Measurements from ENCODE around the gene DNM1. TPM values are rescaled to one million over a fixed set of nuclear protein-coding genes. Genes with fewer than 3 reads are reported as not detected.

The DNM1 gene
- total and polyA plus RNA-seq, 2 of the 8 experiments (the other 6 are each of a cell fraction or from before 2014, with no cell fraction given): 34.3 to 62.7 TPM

- TF ChIP-seq, protein P1, sequence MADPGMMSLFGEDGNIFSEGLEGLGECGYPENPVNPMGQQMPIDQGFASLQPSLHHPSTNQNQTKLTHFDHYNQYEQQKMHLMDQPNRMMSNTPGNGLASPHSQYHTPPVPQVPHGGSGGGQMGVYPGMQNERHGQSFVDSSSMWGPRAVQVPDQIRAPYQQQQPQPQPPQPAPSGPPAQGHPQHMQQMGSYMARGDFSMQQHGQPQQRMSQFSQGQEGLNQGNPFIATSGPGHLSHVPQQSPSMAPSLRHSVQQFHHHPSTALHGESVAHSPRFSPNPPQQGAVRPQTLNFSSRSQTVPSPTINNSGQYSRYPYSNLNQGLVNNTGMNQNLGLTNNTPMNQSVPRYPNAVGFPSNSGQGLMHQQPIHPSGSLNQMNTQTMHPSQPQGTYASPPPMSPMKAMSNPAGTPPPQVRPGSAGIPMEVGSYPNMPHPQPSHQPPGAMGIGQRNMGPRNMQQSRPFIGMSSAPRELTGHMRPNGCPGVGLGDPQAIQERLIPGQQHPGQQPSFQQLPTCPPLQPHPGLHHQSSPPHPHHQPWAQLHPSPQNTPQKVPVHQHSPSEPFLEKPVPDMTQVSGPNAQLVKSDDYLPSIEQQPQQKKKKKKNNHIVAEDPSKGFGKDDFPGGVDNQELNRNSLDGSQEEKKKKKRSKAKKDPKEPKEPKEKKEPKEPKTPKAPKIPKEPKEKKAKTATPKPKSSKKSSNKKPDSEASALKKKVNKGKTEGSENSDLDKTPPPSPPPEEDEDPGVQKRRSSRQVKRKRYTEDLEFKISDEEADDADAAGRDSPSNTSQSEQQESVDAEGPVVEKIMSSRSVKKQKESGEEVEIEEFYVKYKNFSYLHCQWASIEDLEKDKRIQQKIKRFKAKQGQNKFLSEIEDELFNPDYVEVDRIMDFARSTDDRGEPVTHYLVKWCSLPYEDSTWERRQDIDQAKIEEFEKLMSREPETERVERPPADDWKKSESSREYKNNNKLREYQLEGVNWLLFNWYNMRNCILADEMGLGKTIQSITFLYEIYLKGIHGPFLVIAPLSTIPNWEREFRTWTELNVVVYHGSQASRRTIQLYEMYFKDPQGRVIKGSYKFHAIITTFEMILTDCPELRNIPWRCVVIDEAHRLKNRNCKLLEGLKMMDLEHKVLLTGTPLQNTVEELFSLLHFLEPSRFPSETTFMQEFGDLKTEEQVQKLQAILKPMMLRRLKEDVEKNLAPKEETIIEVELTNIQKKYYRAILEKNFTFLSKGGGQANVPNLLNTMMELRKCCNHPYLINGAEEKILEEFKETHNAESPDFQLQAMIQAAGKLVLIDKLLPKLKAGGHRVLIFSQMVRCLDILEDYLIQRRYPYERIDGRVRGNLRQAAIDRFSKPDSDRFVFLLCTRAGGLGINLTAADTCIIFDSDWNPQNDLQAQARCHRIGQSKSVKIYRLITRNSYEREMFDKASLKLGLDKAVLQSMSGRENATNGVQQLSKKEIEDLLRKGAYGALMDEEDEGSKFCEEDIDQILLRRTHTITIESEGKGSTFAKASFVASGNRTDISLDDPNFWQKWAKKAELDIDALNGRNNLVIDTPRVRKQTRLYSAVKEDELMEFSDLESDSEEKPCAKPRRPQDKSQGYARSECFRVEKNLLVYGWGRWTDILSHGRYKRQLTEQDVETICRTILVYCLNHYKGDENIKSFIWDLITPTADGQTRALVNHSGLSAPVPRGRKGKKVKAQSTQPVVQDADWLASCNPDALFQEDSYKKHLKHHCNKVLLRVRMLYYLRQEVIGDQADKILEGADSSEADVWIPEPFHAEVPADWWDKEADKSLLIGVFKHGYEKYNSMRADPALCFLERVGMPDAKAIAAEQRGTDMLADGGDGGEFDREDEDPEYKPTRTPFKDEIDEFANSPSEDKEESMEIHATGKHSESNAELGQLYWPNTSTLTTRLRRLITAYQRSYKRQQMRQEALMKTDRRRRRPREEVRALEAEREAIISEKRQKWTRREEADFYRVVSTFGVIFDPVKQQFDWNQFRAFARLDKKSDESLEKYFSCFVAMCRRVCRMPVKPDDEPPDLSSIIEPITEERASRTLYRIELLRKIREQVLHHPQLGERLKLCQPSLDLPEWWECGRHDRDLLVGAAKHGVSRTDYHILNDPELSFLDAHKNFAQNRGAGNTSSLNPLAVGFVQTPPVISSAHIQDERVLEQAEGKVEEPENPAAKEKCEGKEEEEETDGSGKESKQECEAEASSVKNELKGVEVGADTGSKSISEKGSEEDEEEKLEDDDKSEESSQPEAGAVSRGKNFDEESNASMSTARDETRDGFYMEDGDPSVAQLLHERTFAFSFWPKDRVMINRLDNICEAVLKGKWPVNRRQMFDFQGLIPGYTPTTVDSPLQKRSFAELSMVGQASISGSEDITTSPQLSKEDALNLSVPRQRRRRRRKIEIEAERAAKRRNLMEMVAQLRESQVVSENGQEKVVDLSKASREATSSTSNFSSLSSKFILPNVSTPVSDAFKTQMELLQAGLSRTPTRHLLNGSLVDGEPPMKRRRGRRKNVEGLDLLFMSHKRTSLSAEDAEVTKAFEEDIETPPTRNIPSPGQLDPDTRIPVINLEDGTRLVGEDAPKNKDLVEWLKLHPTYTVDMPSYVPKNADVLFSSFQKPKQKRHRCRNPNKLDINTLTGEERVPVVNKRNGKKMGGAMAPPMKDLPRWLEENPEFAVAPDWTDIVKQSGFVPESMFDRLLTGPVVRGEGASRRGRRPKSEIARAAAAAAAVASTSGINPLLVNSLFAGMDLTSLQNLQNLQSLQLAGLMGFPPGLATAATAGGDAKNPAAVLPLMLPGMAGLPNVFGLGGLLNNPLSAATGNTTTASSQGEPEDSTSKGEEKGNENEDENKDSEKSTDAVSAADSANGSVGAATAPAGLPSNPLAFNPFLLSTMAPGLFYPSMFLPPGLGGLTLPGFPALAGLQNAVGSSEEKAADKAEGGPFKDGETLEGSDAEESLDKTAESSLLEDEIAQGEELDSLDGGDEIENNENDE (IDR thresholded peaks at IDR 0.05; ENCODE audit: insufficient replicate concordance, low read length): no peak
Observed at GRCh38 chr9:128297221-128297773, 94.1 kb downstream of the DNM1 start (continued).
